Measurements from ENCODE around the gene NKIRAS2. TPM values are rescaled to one million over a fixed set of nuclear protein-coding genes. Genes with fewer than 3 reads are reported as not detected.

NKIRAS2 gene
- total RNA-seq, result 36.4 and 41.0 TPM in 2 replicates

GRCh38 chr17:42019509-42020404 is at the start of gene NKIRAS2:
Gene NKIRAS2, plus strand, starts transcription at chr17:42020090. Its CDS starts 1,488 bp downstream, at chr17:42021578.

GRCh38 chr17:42016941-42017865 is 2.7 kb upstream of the NKIRAS2 start, which contains the start of gene DNAJC7:
Gene DNAJC7, minus strand, starts transcription at chr17:42017439. Its CDS starts 23 bp downstream, at chr17:42017416.

GRCh38 chr17:42050393-42051012 is 30.6 kb downstream of the NKIRAS2 start, which contains the start of gene C17orf113:
Gene C17orf113, minus strand, starts transcription at chr17:42050601. Its CDS starts 7,225 bp downstream, at chr17:42043376.

Other genes starting within 250 kb of the NKIRAS2 start
- gene JUP, start 233.4 kb upstream of the NKIRAS2 start, total RNA-seq, result 61.2 and 114 TPM in 2 replicates
- gene P3H4, start 208.1 kb upstream of the NKIRAS2 start, total RNA-seq, result 56.1 and 100 TPM in 2 replicates
- gene FKBP10, start 207.1 kb upstream of the NKIRAS2 start, total RNA-seq, result 101 and 164 TPM in 2 replicates
- 66.4 and 85.4 TPM in 2 replicates for gene NT5C3B, start 183.9 kb upstream of the NKIRAS2 start, total RNA-seq
- gene KLHL10, start 182.3 kb upstream of the NKIRAS2 start, total RNA-seq, result not detected in 2 replicates
- 28.3 and 33.1 TPM in 2 replicates for gene KLHL11, start 154.7 kb upstream of the NKIRAS2 start, total RNA-seq
- gene ACLY, start 101.1 kb upstream of the NKIRAS2 start, total RNA-seq, result 275 and 278 TPM in 2 replicates
- 0.32 TPM in 1 of 2 replicates, not detected in the other for gene ODAD4, start 89.5 kb upstream of the NKIRAS2 start, total RNA-seq
- 36.1 and 65.5 TPM in 2 replicates for gene CNP, start 53.3 kb upstream of the NKIRAS2 start, total RNA-seq
- gene DNAJC7, start 2.7 kb upstream of the NKIRAS2 start, total RNA-seq, result 78.9 and 90.9 TPM in 2 replicates
- gene C17orf113, start 30.5 kb downstream of the NKIRAS2 start, total RNA-seq, result 0.15 and 0.32 TPM in 2 replicates
- gene ZNF385C, start 78.4 kb downstream of the NKIRAS2 start, total RNA-seq, result not detected in 2 replicates
- gene DHX58, start 92.6 kb downstream of the NKIRAS2 start, total RNA-seq, result 5.8 and 41.5 TPM in 2 replicates
- gene KAT2A, start 101.3 kb downstream of the NKIRAS2 start, total RNA-seq, result 4.9 and 11.4 TPM in 2 replicates
- 0.15 TPM in 1 of 2 replicates, not detected in the other for gene HSPB9, start 102.7 kb downstream of the NKIRAS2 start, total RNA-seq
- 62.2 and 75.4 TPM in 2 replicates for gene RAB5C, start 134.9 kb downstream of the NKIRAS2 start, total RNA-seq
- gene KCNH4, start 161.1 kb downstream of the NKIRAS2 start, total RNA-seq, result not detected in 2 replicates
- not detected in 2 replicates for gene HCRT, start 165.4 kb downstream of the NKIRAS2 start, total RNA-seq
- gene GHDC, start 174.4 kb downstream of the NKIRAS2 start, total RNA-seq, result 14.0 and 22.8 TPM in 2 replicates

Data from epithelial cell of umbilical artery (primary cell).